Skeletal muscle tissue (tissue), 1 donor: ENCODE measurements around the gene CAMKK1. TPM values are rescaled to one million over a fixed set of nuclear protein-coding genes. Genes with fewer than 3 reads are reported as not detected.

ENCODE experiments used
- total RNA-seq: library from RNA; depleted of rRNA; stranded (reverse); fragments of >200 nt; gene quantifications from one replicate; pipeline ENCODE4 v1.2.3, GENCODE V29; 2014

CAMKK1 gene
- total RNA-seq, 1 donor from 2014 or later = 4.2 TPM

Other genes starting within 250 kb of the CAMKK1 start
- gene TAX1BP3, start 224.5 kb downstream of the CAMKK1 start, total RNA-seq = 31.3 TPM
- gene EMC6, start 224.2 kb downstream of the CAMKK1 start, total RNA-seq = 14.6 TPM
- 13.0 TPM for gene P2RX5, start 196.9 kb downstream of the CAMKK1 start, total RNA-seq
- gene HASPIN, start 169.2 kb downstream of the CAMKK1 start, total RNA-seq = 2.6 TPM
- gene ITGAE, start 91.9 kb downstream of the CAMKK1 start, total RNA-seq = 16.7 TPM
- 17.2 TPM for gene NCBP3, start 46.8 kb downstream of the CAMKK1 start, total RNA-seq
- gene P2RX1, start 23.4 kb upstream of the CAMKK1 start, total RNA-seq = 1.6 TPM
- gene ATP2A3, start 71.4 kb upstream of the CAMKK1 start, total RNA-seq = 3.7 TPM
- gene ZZEF1, start 250.0 kb upstream of the CAMKK1 start, total RNA-seq = 30.3 TPM